Neural cell (in vitro differentiated cells): Measurements from ENCODE around the gene SPEF1. TPM values are rescaled to one million over a fixed set of nuclear protein-coding genes. Genes with fewer than 3 reads are reported as not detected.

Source experiments
- H2AFZ ChIP-seq: fragments of 200-600, 300-800 bp; sonication (generic), shearing (Covaris generic); 2 replicates; pipeline ENCODE4 v1.6.0; 2014; ENCODE audit warnings: low read depth, mild to moderate bottlenecking, antibody characterized with exemption, low read length, moderate library complexity
- H3F3A ChIP-seq: fragments of 200-600 bp; shearing (Covaris generic); 2 replicates; pipeline ENCODE4 v1.6.1; 2016; ENCODE audit warnings: mild to moderate bottlenecking, moderate library complexity, mixed read lengths, antibody characterized with exemption, low read length; ENCODE audit not compliant: insufficient read depth, poor library complexity, severe bottlenecking
- H3K27ac ChIP-seq: fragments of 200-600, 300-800 bp; sonication (generic), shearing (Covaris generic); 2 replicates; pipeline ENCODE4 v1.5.1; 2014; ENCODE audit warnings: mild to moderate bottlenecking, low read length, moderate library complexity
- H3K27me3 ChIP-seq: fragments of 300-800, 200-600 bp; sonication (generic), shearing (Covaris generic); 2 replicates; pipeline ENCODE4 v1.6.0; 2014; ENCODE audit warnings: mild to moderate bottlenecking, low read depth, low read length, moderate library complexity; ENCODE audit not compliant: insufficient read depth
- H3K36me3 ChIP-seq: fragments of 300-800, 200-600 bp; sonication (generic), shearing (Covaris generic); 2 replicates; pipeline ENCODE4 v1.5.1; 2014; ENCODE audit warnings: mild to moderate bottlenecking, antibody characterized with exemption, low read length, moderate library complexity; ENCODE audit not compliant: insufficient read depth
- H3K4me2 ChIP-seq: fragments of 300-800, 200-600 bp; sonication (generic), shearing (Covaris generic); 2 replicates; pipeline ENCODE4 v1.6.0; 2014; ENCODE audit warnings: mild to moderate bottlenecking, low read length
- H3K4me3 ChIP-seq: fragments of 300-800, 200-600 bp; sonication (generic), shearing (Covaris generic); 2 replicates; pipeline ENCODE4 v1.5.1; 2014; ENCODE audit warnings: mild to moderate bottlenecking, low read length, moderate library complexity
- H3K79me2 ChIP-seq: fragments of 200-600 bp; shearing (Covaris generic); replicated peaks from 2 replicates; pipeline ENCODE4 v1.6.0; 2014; ENCODE audit warnings: mild to moderate bottlenecking, low read length, moderate library complexity; ENCODE audit not compliant: insufficient read depth
- H3K9ac ChIP-seq: fragments of 300-800, 200-600 bp; sonication (generic), shearing (Covaris generic); 2 replicates; pipeline ENCODE4 v1.6.1; 2016; ENCODE audit warnings: mild to moderate bottlenecking, low read length, mixed read lengths
- H3K9me2 ChIP-seq: fragments of 200-600 bp; shearing (Covaris generic); 2 replicates; pipeline ENCODE4 v1.6.1; 2016; ENCODE audit warnings: mild to moderate bottlenecking, low read length, mixed read lengths; ENCODE audit not compliant: insufficient read depth
- H3K9me3 ChIP-seq: fragments of 200-600, 300-800 bp; sonication (generic), shearing (Covaris generic); 2 replicates; pipeline ENCODE4 v1.6.1; 2016; ENCODE audit warnings: mild to moderate bottlenecking, mixed run types, low read length, moderate library complexity, mixed read lengths
- H4K20me1 ChIP-seq: fragments of 200-600 bp; shearing (Covaris generic); 2 replicates; pipeline ENCODE4 v1.6.1; 2016; ENCODE audit warnings: mild to moderate bottlenecking, mixed run types; ENCODE audit not compliant: insufficient read depth
- CTCF ChIP-seq: fragments of 450-650 bp; IDR thresholded peaks from 2 replicates; pipeline ENCODE4 v1.5.1; 2014; ENCODE audit warnings: antibody characterized with exemption, mild to moderate bottlenecking, moderate library complexity; ENCODE audit not compliant: poor library complexity, severe bottlenecking
- EP300 ChIP-seq: fragments of 450-650 bp; conservative IDR thresholded peaks from 2 replicates; pipeline ENCODE4 v1.6.1; 2014; ENCODE audit warnings: antibody characterized with exemption, mild to moderate bottlenecking, moderate library complexity; ENCODE audit not compliant: poor library complexity, severe bottlenecking
- EZH2 ChIP-seq: fragments of 200-600, 300-800 bp; shearing (Covaris generic), sonication (generic); IDR thresholded peaks from 2 replicates; pipeline ENCODE4 v1.6.1; 2014; ENCODE audit warnings: antibody characterized with exemption, low read length, borderline replicate concordance, mild to moderate bottlenecking; ENCODE audit not compliant: insufficient read depth, poor library complexity, severe bottlenecking
- MXI1 ChIP-seq: fragments of 450-650 bp; conservative IDR thresholded peaks from 2 replicates; pipeline ENCODE4 v1.6.1; 2014; ENCODE audit warnings: antibody characterized with exemption, mild to moderate bottlenecking; ENCODE audit not compliant: poor library complexity, severe bottlenecking
- POLR2AphosphoS5 ChIP-seq: IDR thresholded peaks from 2 replicates; pipeline ENCODE4 v1.6.1; 2012
- RAD21 ChIP-seq: fragments of 450-650 bp; conservative IDR thresholded peaks from 2 replicates; pipeline ENCODE4 v1.6.1; 2014; ENCODE audit warnings: antibody characterized with exemption, mild to moderate bottlenecking, moderate library complexity
- REST ChIP-seq: IDR thresholded peaks from 2 replicates; pipeline ENCODE4 v1.6.1; 2012; ENCODE audit warnings: borderline replicate concordance
- SMC3 ChIP-seq: fragments of 450-650 bp; conservative IDR thresholded peaks from 2 replicates; pipeline ENCODE4 v1.6.1; 2014; ENCODE audit warnings: antibody characterized with exemption, mild to moderate bottlenecking, moderate library complexity; ENCODE audit not compliant: poor library complexity
- TAF1 ChIP-seq: IDR thresholded peaks from 2 replicates; pipeline ENCODE4 v1.6.1; 2012; ENCODE audit warnings: low read depth
- polyA plus RNA-seq: library from polyadenylated mRNA; depleted of rRNA; stranded (reverse); fragments of >200 nt; gene quantifications from 2 replicates; pipeline ENCODE4 v1.2.3, GENCODE V29; 2014

The SPEF1 gene
- polyA plus RNA-seq, 1 donor from 2014 or later: 0.58 TPM

DNA sequence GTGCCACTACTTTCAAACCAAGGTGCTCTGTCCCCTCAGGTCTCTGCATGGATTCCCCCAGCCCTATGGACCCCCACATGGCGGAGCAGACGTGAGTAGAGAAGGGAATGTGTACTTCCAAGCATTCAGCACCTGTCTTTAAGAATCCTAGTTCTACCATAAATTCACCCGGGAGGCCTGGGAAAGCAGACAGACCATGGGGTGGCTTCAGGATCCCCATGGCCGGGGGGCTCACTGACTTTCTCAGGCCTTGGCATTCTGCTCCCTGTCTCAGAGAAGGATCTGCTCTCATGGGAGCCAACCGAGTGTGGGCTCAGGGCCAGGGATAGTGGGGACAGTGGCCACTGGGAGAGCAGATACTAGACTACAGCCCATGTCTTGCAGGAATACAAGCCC, 17.1 kb upstream of the SPEF1 start:
- H3K27ac ChIP-seq: no peak overlapping the region
- H3K36me3 ChIP-seq: no peaks in the 10 kb centered on the region
- H3K9me3 ChIP-seq: no peaks in the 10 kb centered on the region
- no peaks in the 10 kb centered on the region for H3K79me2 ChIP-seq
- H3K9ac ChIP-seq: no peak overlapping the region
- H3K4me3 ChIP-seq: no peak overlapping the region
- no peaks in the 10 kb centered on the region for H3K9me2 ChIP-seq
- H3K4me2 ChIP-seq: no peak overlapping the region
- no peaks in the 10 kb centered on the region for H3K27me3 ChIP-seq
- TF ChIP-seq EZH2: no peak
- TF ChIP-seq POLR2AphosphoS5: no peak
- TF ChIP-seq SMC3: no peak
- TF ChIP-seq MXI1: no peak
- TF ChIP-seq REST: no peak
- TF ChIP-seq RAD21: no peak
- no peak for TF ChIP-seq TAF1
- TF ChIP-seq CTCF: no peak
- TF ChIP-seq EP300: no peak
- H2AFZ ChIP-seq: no peak overlapping the region
- H4K20me1 ChIP-seq: no peaks in the 10 kb centered on the region
- no peaks in the 10 kb centered on the region for H3F3A ChIP-seq

DNA sequence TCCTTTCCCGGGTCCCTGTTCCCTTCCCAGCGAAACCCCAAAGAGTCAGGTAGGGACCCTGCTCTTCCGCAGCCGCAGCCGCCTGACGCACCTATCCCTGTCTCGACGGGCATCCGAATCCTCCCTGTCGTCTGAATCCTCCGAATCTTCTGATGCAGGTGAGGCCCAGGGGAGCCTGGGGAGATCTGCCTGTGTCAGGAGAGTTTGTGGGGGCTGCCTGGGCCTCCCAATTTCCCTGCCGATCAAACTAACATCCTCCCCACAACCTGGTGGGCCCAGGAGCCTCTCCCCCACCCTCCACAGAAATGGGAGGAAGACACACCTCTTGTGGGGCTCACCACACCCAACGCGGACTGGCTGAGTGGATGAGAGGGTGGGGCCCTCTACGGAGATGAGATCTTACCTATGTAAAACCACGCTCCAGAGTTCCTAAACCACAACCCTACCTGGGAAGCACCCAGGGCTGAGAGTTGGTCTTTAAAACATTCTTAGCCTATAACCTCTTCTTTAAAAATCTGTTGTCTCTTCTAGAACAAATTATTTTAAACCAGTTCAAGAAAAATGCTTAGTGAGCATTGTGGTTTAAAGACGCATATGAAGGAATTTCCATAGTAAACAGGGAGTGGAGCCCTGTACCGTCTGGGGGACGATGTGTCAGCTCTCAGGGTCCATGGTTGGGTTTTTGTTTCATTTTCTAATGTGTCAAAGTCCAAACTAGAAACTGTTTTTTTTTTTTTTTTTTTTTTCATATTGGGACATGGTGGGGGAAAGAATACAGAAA, 16.5 kb upstream of the SPEF1 start:
- no peak for TF ChIP-seq REST
- TF ChIP-seq SMC3: no peak
- TF ChIP-seq TAF1: no peak
- TF ChIP-seq POLR2AphosphoS5: no peak
- TF ChIP-seq MXI1: no peak
- no peak for TF ChIP-seq EP300
- no peak for TF ChIP-seq EZH2
- TF ChIP-seq CTCF: no peak
- TF ChIP-seq RAD21: no peak
- no peaks in the 10 kb centered on the region for H3F3A ChIP-seq
- no peaks in the 10 kb centered on the region for H3K9me3 ChIP-seq
- H2AFZ ChIP-seq: no peak overlapping the region
- no peak overlapping the region for H3K9ac ChIP-seq
- no peak overlapping the region for H3K27ac ChIP-seq
- H3K9me2 ChIP-seq: no peaks in the 10 kb centered on the region
- no peak overlapping the region for H3K4me2 ChIP-seq
- H3K36me3 ChIP-seq: no peaks in the 10 kb centered on the region
- no peaks in the 10 kb centered on the region for H3K27me3 ChIP-seq
- H4K20me1 ChIP-seq: no peaks in the 10 kb centered on the region
- H3K79me2 ChIP-seq: no peaks in the 10 kb centered on the region
- no peak overlapping the region for H3K4me3 ChIP-seq
